GM23248 (cell line): ENCODE results near the gene RELN. TPM values are rescaled to one million over a fixed set of nuclear protein-coding genes. Genes with fewer than 3 reads are reported as not detected.

Source experiments
- DNase-seq: peaks from one replicate; pipeline ENCODE4 v3.0.0-alpha.2; 2015
- H2AFZ ChIP-seq: fragments of 200-600 bp; sonication (generic); 2 replicates; pipeline ENCODE4 v1.6.1; 2016; ENCODE audit warnings: antibody characterized with exemption
- H3F3A ChIP-seq: fragments of 200-600 bp; sonication (generic); 2 replicates; pipeline ENCODE4 v1.6.1; 2016; ENCODE audit warnings: mild to moderate bottlenecking, antibody characterized with exemption, mixed run types; ENCODE audit not compliant: insufficient read depth
- H3K27ac ChIP-seq: fragments of 200-600 bp; sonication (generic); 2 replicates; pipeline ENCODE4 v1.5.1; 2016; ENCODE audit warnings: mild to moderate bottlenecking
- H3K27me3 ChIP-seq: fragments of 200-600 bp; sonication (generic); replicated peaks from 2 replicates; pipeline ENCODE4 v1.6.1; 2016; ENCODE audit warnings: mild to moderate bottlenecking; ENCODE audit not compliant: insufficient read depth
- H3K36me3 ChIP-seq: fragments of 200-600 bp; sonication (generic); 2 replicates; pipeline ENCODE4 v1.6.1; 2016; ENCODE audit warnings: low read depth, mild to moderate bottlenecking
- H3K4me1 ChIP-seq: fragments of 200-600 bp; sonication (generic); 2 replicates; pipeline ENCODE4 v1.6.1; 2016; ENCODE audit warnings: mild to moderate bottlenecking; ENCODE audit not compliant: insufficient read depth
- H3K4me2 ChIP-seq: fragments of 200-600 bp; sonication (generic); one replicate; pipeline ENCODE4 v1.6.1; 2016; ENCODE audit warnings: mild to moderate bottlenecking; ENCODE audit not compliant: unreplicated experiment
- H3K4me3 ChIP-seq: fragments of 200-600 bp; sonication (generic); 2 replicates; pipeline ENCODE4 v1.5.1; 2016; ENCODE audit warnings: mild to moderate bottlenecking
- H3K79me2 ChIP-seq: fragments of 200-600 bp; sonication (generic); 2 replicates; pipeline ENCODE4 v1.6.1; 2016; ENCODE audit warnings: mild to moderate bottlenecking; ENCODE audit not compliant: insufficient read depth
- H3K9ac ChIP-seq: fragments of 200-600 bp; sonication (generic); 2 replicates; pipeline ENCODE4 v1.6.1; 2016; ENCODE audit warnings: mild to moderate bottlenecking
- H3K9me2 ChIP-seq: fragments of 200-600 bp; sonication (generic); 2 replicates; pipeline ENCODE4 v1.6.1; 2016; ENCODE audit warnings: mixed run types, mild to moderate bottlenecking, moderate library complexity; ENCODE audit not compliant: insufficient read depth
- H3K9me3 ChIP-seq: fragments of 200-600 bp; sonication (generic); one replicate; pipeline ENCODE4 v1.6.1; 2017; ENCODE audit warnings: low read depth
- H4K20me1 ChIP-seq: fragments of 200-600 bp; sonication (generic); 2 replicates; pipeline ENCODE4 v1.6.0; 2016; ENCODE audit not compliant: insufficient read depth
- EZH2 ChIP-seq: fragments of 200-600 bp; sonication (generic); IDR thresholded peaks from 2 replicates; pipeline ENCODE4 v1.6.1; 2018; ENCODE audit warnings: antibody characterized with exemption, mild to moderate bottlenecking; ENCODE audit not compliant: insufficient read depth, poor library complexity, severe bottlenecking
- EZH2phosphoT487 ChIP-seq: fragments of 200-600 bp; sonication (generic); IDR thresholded peaks from 2 replicates; pipeline ENCODE4 v1.6.1; 2018; ENCODE audit warnings: antibody characterized with exemption, moderate library complexity, mild to moderate bottlenecking, low read depth; ENCODE audit not compliant: insufficient read depth
- WGBS, 2 experiments: methylation state at CpG; one replicate each; pipeline ENCODE4 v1.1.6; 2015 to 2017; ENCODE audit warnings: low lambda C conversion rate in 2 of 2, low coverage in 1 of 2; ENCODE audit errors: missing lambda C conversion rate in 2 of 2; 5-methylcytosine and 5-hydroxymethylcytosine counted together
- in situ Hi-C: fragments of 300-500 bp; cut with MboI; formaldehyde crosslinking; loops from 2 replicates; pipeline ENCODE4 v1.15.0; 2020
- polyA plus RNA-seq: library from polyadenylated mRNA; unstranded; fragments of >200 nt; fragmentation: Nextera tagmentation; extraction: Ambion mirVana; gene quantifications from 2 replicates; pipeline ENCODE4 v1.2.1, GENCODE V29; 2016
- total RNA-seq: library from RNA; depleted of rRNA; stranded (reverse); fragments of >200 nt; shearing (Covaris generic); gene quantifications from 2 replicates; pipeline ENCODE4 v1.2.3, GENCODE V29; 2014

Gene RELN
- total and polyA plus RNA-seq, 2 experiments from 2014 or later, result 0.76 to 0.97 TPM

DNA sequence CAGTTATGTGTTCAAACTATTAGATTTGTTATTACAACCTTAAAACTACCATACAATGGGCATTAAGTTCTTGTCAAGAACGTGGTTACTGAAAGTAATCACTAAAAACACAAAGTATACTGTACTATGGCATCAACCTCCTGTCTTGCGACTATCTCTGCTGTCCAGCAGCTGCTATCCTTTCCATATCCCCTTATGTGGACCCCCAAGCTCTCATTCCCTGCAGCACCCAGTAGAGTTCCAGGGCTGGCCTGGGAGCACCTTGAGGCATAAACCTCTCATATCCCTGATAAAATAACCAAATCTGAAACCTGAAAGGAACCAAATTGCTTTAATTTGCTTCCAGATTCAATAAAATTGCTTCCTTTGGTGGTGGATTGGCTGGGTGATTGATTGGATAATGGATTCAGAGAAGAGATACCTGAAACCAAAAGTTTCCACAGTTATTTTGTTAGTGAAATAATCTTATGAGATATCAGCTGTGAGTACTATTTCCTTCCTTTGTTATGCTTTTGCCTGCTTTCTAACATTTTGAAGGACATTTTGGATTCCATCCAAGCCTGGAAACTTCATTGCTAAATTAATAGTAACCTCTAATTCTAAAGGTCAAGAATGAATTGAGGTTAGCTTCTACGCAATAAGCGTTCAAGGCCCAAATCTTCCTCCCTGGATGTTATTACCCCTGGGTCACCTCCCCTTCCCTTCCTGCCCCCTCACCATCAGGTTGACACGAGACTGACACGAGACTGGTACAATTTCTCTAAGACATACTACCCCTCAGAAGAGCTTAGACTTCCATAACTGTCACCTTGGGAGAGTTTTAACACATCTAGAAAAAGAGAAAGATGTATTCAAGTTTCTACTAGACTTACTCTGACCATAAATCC lies 48.8 kb downstream of the RELN start:
- H3K36me3 ChIP-seq, result no peaks in the 10 kb centered on the region
- DNase-seq, result no peak
- no peaks in the 10 kb centered on the region for H3K9me2 ChIP-seq
- H3K9me3 ChIP-seq, result no peaks in the 10 kb centered on the region
- H3K79me2 ChIP-seq, result no peaks in the 10 kb centered on the region
- H3K4me1 ChIP-seq, result no peaks in the 10 kb centered on the region
- no peak overlapping the region for H3K9ac ChIP-seq
- no peak overlapping the region for H3K4me3 ChIP-seq
- no peaks in the 10 kb centered on the region for H3K27me3 ChIP-seq
- H3K4me2 ChIP-seq, result no peak overlapping the region
- no peaks in the 10 kb centered on the region for H3F3A ChIP-seq
- in situ Hi-C loops, result no loop called here
- TF ChIP-seq EZH2phosphoT487 (no peak), EZH2 (no peak)
- 55 to 60% methylated on average over 6 of the region's 6 CpGs for WGBS, 2 experiments
- no peak overlapping the region for H3K27ac ChIP-seq
- H4K20me1 ChIP-seq, result no peaks in the 10 kb centered on the region
- no peak overlapping the region for H2AFZ ChIP-seq

DNA sequence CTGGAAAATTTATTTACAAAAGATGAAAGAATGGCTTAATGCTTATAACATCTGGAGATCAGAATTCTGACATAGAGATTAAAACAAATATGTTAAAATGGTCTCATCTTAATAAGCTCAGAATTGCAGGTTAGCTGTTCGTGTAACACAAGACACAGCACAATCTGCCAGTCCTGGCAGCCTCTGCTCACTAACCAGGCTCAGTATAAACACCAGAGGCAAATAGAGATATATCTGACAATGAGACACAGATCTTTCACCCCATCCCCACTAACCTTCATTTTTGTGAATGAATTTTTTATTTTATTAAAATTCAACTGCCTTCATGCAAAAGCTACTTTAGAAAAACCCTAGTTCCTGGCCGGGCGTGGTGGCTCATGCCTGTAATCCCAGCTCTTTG lies 51.8 kb downstream of the RELN start:
- Histone ChIP-seq H3F3A (no peaks in the 10 kb centered on the region), H2AFZ (no peak overlapping the region), H3K4me1 (no peaks in the 10 kb centered on the region), H3K36me3 (no peaks in the 10 kb centered on the region), H4K20me1 (no peaks in the 10 kb centered on the region), H3K4me3 (no peak overlapping the region), H3K4me2 (no peak overlapping the region), H3K79me2 (no peaks in the 10 kb centered on the region), H3K27ac (no peak overlapping the region), H3K9me3 (no peaks in the 10 kb centered on the region), H3K27me3 (no peaks in the 10 kb centered on the region), H3K9ac (no peak overlapping the region), H3K9me2 (no peaks in the 10 kb centered on the region)
- in situ Hi-C loops, result no loop called here
- TF ChIP-seq EZH2 (no peak), EZH2phosphoT487 (no peak)
- no peak for DNase-seq
- 66 to 74% methylated on average over 3 of the region's 3 CpGs for WGBS, 2 experiments

GRCh38 chr7:103936558-103936957 lies 52.9 kb downstream of the RELN start:
- in situ Hi-C loops, result no loop called here
- no peaks in the 10 kb centered on the region for H4K20me1 ChIP-seq
- H3F3A ChIP-seq, result no peaks in the 10 kb centered on the region
- no peak overlapping the region for H3K9ac ChIP-seq
- no peaks in the 10 kb centered on the region for H3K79me2 ChIP-seq
- H3K9me2 ChIP-seq, result no peaks in the 10 kb centered on the region
- 49 to 82% methylated on average over 2 of the region's 2 CpGs for WGBS, 2 experiments
- no peaks in the 10 kb centered on the region for H3K9me3 ChIP-seq
- no peak for TF ChIP-seq EZH2phosphoT487
- TF ChIP-seq EZH2, result no peak
- no peak overlapping the region for H3K4me2 ChIP-seq
- H3K27ac ChIP-seq, result no peak overlapping the region
- DNase-seq, result no peak
- no peaks in the 10 kb centered on the region for H3K27me3 ChIP-seq
- H3K4me3 ChIP-seq, result no peak overlapping the region
- H2AFZ ChIP-seq, result no peak overlapping the region
- H3K4me1 ChIP-seq, result no peaks in the 10 kb centered on the region
- H3K36me3 ChIP-seq, result no peaks in the 10 kb centered on the region

DNA sequence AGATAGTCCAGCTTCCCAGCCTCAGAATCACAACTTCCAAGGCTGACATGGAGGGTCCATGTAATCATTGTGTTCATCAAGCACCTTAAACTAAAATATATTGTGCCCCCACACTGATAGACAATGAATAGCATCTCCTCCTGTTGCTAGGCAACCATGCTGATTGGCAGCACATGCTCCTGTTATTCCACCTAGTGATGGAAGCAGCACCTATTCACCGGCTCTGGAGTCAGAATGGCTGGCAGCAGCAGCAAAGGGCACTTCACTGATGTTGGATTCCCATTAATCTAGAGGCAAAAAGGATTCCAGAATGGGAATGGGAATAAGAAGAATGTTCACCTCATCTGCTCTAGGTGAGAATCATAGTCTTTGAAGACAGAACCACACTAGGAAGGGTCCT lies 55.0 kb downstream of the RELN start:
- no peaks in the 10 kb centered on the region for H3K36me3 ChIP-seq
- H3K27ac ChIP-seq, result no peak overlapping the region
- TF ChIP-seq EZH2, result no peak
- TF ChIP-seq EZH2phosphoT487, result no peak
- no peaks in the 10 kb centered on the region for H4K20me1 ChIP-seq
- no peaks in the 10 kb centered on the region for H3K79me2 ChIP-seq
- no peak overlapping the region for H2AFZ ChIP-seq
- in situ Hi-C loops, result no loop called here
- H3K9me3 ChIP-seq, result no peaks in the 10 kb centered on the region
- H3F3A ChIP-seq, result no peaks in the 10 kb centered on the region
- no peaks in the 10 kb centered on the region for H3K4me1 ChIP-seq
- H3K9me2 ChIP-seq, result no peaks in the 10 kb centered on the region
- no peak for DNase-seq
- H3K4me3 ChIP-seq, result no peak overlapping the region
- no peak overlapping the region for H3K9ac ChIP-seq
- no peak overlapping the region for H3K4me2 ChIP-seq
- WGBS, 2 experiments, result 4 to 5% methylated on average over 1 of the region's 1 CpG
- no peaks in the 10 kb centered on the region for H3K27me3 ChIP-seq

GRCh38 chr7:103932389-103932788 lies 57.1 kb downstream of the RELN start:
- Histone ChIP-seq H3K9me2 (no peaks in the 10 kb centered on the region), H3K36me3 (no peaks in the 10 kb centered on the region), H3K79me2 (no peaks in the 10 kb centered on the region), H3K4me3 (no peak overlapping the region), H3K4me2 (no peak overlapping the region), H3F3A (no peaks in the 10 kb centered on the region), H3K27me3 (no peaks in the 10 kb centered on the region), H2AFZ (no peak overlapping the region), H4K20me1 (no peaks in the 10 kb centered on the region), H3K9ac (no peak overlapping the region), H3K4me1 (no peaks in the 10 kb centered on the region), H3K27ac (no peak overlapping the region), H3K9me3 (no peaks in the 10 kb centered on the region)
- TF ChIP-seq EZH2, result no peak
- no peak for TF ChIP-seq EZH2phosphoT487
- no peak for DNase-seq
- in situ Hi-C loops, result no loop called here
- WGBS, 2 experiments, result 0% methylated on average over 2 of the region's 2 CpGs
